HG03558 (cell line): ENCODE measurements around the gene TPST2.

Experiments
- ATAC-seq: cut with Tn5 transposase; IDR thresholded peaks from one replicate; pipeline ENCODE4 v1.9.1; 2021; ENCODE audit warnings: moderate number of reproducible peaks; ENCODE audit not compliant: unreplicated experiment; ENCODE audit errors: extremely low read depth

Gene TPST2

GRCh38 chr22:26612652-26613051, 22.7 kb upstream of the TPST2 start:
- no peak for ATAC-seq

- ATAC-seq: no peak
Observed at GRCh38 chr22:26610996-26611395, 21.1 kb upstream of the TPST2 start.

GRCh38 chr22:26610072-26610958, 20.4 kb upstream of the TPST2 start:
- no peak for ATAC-seq

DNA sequence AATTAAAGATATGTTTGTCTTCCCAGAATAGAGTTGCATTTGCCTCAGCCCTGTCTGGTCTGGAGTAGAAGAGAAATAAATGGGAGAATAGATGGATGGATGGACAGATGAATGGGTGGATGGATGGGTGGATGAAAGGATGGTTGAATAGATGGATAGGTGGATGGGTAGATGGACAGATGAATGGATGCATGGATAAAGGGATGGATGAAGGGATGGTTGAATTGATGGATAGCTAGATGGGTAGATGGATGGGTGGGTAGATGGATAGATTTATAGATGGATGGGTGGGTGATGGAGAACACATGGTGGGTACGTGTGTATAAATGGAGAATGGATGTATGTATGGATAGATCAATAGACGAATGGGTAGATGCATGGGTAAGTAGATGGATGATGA, 19.4 kb upstream of the TPST2 start:
- ATAC-seq: no peak

DNA sequence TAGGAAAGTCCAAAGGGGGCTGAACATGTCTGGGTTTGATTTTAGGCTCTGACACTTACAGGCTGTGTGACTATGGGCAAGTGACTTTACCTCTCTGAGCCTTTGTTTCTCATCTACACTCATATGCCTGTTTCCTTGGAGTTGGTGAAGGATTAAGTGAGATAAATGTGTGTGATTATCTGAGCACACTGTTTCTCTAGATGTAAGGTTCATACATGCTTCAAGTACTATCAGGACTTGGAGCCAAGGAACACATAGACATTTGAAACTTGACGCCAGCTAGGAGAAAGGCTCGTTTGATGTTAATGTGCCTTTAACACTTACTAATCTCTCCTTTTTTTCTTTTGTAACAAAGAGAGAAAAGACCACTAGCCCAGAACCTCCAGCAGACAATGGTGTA, 18.2 kb upstream of the TPST2 start:
- no peak for ATAC-seq

DNA sequence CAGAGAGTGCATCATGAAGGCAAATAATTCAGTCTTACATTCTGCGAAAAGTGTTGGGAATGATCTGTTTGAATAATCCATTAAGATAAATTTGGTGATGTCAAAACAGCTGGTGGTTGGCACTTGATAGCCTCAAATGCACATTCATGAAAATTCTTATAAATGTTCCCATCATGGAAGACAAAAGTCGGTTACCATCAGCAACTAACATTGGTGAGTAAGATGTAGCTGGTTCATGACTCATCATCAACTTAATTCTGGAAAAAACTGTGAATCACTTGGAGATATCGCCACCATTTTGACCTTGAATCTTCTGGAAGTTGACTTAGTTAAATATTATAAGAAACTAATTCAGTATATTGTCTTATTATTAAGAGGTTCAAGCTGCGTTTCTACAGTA, 16.7 kb upstream of the TPST2 start:
- no peak for ATAC-seq

GRCh38 chr22:26604368-26604767, 14.4 kb upstream of the TPST2 start:
- ATAC-seq: no peak

- no peak for ATAC-seq
Observed at GRCh38 chr22:26602127-26602526, 12.2 kb upstream of the TPST2 start.

- ATAC-seq: no peak
Observed at GRCh38 chr22:26601726-26602125, 11.8 kb upstream of the TPST2 start.

GRCh38 chr22:26599505-26599904, 9.6 kb upstream of the TPST2 start:
- ATAC-seq: no peak

GRCh38 chr22:26597480-26597879, 7.5 kb upstream of the TPST2 start:
- ATAC-seq: no peak

GRCh38 chr22:26597026-26597425, 7.1 kb upstream of the TPST2 start:
- ATAC-seq: no peak

DNA sequence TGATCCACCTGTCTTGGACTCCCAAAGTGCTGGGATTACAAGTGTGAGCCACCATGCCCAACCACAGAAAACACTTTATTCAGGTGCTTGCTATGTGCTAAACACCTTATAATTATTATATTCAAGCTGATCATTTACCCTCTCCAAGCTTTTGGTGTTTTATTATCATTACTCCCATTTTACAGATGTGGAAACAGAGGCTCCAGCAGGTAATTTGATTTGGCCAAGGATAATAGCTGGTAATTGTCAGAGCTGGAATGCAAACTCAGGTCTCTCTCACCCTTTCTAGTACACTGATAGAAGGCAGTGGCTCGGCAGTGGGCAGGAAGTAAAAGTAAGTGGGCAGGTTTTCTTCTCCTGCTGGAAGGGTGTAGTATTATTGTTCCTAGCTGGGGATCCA, 3.8 kb upstream of the TPST2 start:
- no peak for ATAC-seq

DNA sequence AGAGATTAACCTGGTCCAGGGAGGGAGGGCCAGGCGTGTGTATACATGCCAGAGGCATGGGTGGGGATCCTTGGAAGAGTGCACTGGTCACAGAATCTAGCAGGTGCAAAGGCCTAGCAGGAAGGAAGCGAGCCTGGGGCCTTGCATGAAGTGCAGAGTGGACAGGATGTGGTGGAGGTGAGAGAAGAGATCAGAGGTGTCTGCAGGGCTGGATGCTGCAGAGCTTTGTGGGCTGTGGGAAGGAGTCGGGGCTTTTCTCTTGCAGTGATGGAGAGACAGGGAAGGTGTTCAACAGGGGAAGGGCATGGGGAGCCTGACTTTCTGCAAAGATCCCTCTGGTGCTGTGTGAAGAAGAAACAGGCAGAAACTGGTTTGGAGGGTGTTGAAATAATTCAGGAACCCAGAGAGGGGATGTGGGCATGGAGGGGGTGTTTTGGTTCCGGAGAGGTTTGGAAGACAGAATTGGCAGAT, 2.5 kb upstream of the TPST2 start:
- ATAC-seq: no peak

GRCh38 chr22:26589367-26589844, 526 bp downstream of the TPST2 start:
- ATAC-seq: no peak

GRCh38 chr22:26588729-26589366, 1.1 kb downstream of the TPST2 start:
- ATAC-seq: no peak

- no peak for ATAC-seq
Observed at GRCh38 chr22:26587991-26588613, 1.8 kb downstream of the TPST2 start.

- ATAC-seq: no peak
Observed at GRCh38 chr22:26586556-26587325, 3.2 kb downstream of the TPST2 start.

DNA sequence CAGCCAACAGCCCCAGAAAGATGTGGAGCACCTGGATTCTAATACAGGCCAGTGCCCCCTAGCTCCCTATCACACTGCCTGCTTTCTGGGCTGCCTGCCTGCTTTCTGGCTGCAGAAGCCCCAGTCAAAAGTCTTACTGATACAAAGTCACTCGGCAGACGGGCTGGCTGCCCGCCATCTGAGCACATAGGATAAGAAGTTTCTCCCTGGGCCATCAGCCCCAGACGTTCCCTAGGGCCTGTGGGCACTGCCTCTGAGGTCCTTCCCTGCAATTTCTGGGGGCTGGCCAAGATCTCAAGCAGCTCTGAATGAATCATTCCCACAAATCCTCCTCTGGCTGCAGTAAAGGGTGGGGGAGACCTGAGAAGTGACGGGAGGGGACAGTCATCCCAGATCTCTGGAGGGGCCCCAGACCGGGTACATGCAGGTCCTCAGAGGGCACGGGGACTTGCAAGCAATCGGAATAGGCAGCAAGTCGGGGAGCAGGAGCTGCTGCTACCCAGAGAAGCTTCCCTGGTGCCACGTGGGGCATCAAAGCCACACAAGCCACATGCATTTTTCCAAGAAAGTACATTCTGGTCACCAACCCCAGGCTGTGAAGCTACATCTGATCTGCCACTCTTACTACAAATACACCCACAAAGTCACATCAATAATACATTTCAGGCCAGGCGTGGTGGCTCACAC, 4.7 kb downstream of the TPST2 start:
- no peak for ATAC-seq

GRCh38 chr22:26584010-26584409, 5.9 kb downstream of the TPST2 start:
- ATAC-seq: no peak
